ENCODE data around the gene RFX1.
"Not testable (repeated sequence)": the region's sequence is repeated elsewhere in the genome, so short reads cannot be mapped to it uniquely, and the experiment has no call there.

RFX1 gene

DNA sequence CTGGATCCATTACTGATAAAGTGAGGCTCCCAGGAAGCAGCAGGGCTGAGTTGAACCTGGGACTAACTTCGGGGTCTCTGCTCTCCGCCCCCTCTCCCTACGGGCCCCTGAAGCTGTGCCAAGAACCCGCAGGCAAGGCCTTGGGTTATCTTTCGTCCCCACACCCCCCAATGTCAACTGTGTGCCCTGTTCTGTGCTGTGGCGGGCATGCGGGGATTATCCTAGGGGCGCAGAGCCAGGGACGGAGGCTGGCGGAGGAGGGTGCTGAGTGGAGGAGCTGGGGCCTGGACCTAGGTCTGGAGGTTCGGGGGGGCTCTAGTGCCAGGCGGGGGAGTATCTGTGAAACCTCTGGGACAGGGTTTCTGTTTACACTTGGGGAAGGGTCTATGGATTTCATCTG, 26.4 kb downstream of the RFX1 start:
- no peak for DNase-seq

DNA sequence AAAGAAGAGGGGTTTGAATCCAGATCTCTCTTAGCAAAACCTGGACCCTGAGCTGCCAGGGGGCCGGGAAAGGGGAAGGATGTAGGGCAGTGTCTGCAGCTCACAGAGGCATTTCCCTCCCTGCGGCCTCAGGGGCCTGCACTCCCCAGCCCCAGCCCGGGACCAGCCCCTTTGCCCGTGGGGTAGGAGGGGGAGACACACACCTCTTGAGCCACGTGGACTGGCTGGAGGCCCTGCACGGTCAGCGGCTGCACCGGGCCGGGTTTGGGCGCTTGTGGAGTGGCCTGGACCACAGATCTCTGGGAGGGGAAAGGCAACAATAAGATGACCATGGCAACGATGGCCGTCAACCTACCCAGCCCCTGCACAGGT, 26.9 kb downstream of the RFX1 start:
- DNase-seq: no peak

DNA sequence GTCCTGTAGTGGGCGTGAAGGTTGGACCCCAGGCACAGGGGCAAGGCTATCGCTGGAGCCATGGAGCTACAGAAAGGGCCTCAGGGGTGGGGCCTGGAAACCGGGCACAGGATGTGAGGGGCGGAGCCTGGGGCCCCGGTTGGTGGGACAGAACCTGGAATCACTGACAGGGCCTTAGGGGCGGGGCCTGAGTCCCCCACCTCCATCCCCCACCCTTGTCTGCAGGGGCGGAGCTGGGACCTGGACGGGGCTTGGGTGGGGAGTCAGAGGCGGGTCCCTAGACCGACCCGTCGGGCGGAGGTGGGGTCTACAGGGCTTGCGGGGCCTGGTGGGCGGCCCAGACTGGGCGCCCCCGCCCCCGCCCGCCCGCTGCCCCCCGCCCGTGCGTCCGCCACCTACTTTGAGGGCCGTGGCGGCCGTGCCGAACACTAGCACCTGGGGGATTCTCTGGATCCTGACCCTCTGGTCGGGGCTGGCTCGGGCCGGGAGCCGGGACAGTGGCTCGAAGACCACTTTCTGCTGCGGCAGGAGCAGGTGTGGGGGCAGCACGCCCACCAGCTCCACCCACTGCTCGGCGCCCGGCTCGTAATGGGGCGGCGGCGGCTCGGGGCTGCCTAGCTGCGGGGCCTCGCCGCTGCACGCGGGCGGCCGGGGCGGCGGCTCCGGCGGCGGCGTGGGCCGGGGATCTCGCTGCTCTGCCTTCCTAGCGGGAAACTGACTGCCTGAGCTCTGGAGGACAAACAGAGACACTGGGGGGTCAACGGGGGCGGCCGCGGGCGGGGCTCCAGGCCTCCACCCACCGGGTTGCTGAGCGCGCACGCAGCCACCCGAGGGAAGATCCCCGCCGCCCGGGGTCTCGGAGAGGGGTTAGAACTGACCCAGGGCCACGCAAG, 27.5 kb downstream of the RFX1 start:
- peak in 28 of 51 donors; percentile 6 to 55 (median 32) for DNase-seq

DNA sequence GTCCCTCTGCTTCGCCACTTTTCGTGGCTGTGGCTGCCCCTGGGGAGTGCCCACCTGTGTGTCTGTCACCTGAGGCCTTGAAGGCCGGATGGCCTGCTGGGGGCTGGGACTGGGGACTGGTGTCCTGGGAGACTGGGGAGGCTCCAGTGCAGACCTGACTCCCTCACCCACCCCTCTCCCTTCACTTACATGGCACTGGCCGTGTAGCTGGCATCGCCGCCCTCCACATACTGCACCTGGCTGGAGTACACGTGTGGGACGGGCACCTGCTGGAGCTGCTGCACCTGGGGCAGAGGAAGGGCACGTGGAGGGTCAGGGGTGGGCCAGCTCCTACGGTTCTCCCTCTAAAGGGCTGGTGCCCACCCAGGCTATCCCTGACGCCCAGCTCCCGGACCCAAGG, 28.3 kb downstream of the RFX1 start:
- no peak for DNase-seq

DNA sequence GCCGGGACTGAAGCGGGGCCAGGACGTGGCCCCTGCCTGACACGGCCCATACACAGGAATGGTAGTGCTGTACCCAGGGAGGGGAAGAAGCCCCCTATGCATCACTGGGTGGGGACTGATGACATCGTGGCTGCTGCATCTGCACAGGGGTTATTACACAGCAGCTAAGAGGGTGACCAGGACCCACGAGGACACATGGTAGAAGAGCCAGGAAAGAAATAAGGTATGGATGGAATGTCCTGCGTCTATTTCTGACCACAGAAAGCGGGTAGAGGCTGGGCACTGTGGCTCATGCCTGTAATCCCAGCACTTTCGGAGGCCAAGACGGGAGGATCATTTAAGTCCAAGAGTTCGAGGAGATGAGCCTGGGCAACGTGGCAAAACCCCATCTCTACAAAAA, 29.7 kb downstream of the RFX1 start:
- DNase-seq: no peak

DNA sequence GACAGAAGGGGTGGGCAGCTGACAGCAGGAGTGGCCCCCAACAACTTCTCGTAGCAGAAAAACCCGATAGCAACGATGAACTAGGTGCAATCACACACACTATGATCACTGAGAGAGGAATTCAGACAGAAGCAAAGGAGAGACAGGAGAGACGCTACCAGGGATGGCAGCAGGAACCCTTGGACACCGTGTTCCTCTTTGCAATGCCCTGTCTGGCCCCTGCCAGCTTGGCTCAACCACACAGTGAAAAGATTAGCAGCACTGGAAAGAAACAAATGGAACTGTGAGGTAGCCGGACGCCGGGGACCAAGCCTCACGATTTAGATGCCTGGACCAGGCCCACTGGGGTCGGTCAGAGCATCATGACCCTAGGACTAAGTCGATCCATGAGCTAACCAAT, 30.2 kb downstream of the RFX1 start:
- no peak for DNase-seq

DNA sequence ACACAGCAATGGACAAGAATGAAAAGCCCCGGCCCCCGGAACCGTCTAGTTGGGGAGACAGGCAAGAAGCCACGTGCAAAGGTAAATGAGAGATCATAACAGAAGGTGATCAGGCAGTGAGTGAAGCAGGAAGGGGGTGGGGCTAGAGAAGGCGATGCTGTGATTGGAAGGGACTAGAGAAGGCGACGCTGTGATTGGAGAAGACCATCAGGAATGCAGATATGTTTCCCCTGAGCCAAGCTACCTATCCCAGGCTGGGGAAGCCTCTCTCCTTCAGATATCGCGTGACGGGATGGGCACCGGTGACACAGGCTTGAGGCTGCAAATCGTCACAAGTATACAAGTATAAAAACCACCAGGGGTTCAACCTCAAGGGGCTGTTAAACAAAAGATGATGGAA, 32.0 kb downstream of the RFX1 start:
- peak in 2 of 51 donors; percentile 12 to 19 for DNase-seq

DNA sequence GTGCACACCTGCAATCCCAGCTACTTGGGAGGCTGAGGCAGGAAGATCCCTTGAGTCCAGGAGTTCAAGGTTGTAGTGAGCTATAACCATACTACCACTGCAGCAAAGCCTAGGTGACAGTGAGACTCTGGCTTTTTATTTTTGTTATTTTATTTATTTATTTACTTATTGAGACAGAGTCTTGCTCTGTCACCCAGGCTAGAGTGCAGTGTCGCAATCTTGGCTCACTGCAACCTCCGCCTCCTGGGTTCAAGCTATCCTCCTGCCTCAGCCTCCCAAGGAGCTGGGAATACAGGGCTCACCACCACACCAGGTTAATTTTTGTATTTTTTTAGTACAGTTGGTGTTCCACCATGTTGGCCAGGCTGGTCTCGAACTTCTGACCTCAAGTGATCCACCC, 32.6 kb downstream of the RFX1 start:
- DNase-seq: not testable (repeated sequence)

DNA sequence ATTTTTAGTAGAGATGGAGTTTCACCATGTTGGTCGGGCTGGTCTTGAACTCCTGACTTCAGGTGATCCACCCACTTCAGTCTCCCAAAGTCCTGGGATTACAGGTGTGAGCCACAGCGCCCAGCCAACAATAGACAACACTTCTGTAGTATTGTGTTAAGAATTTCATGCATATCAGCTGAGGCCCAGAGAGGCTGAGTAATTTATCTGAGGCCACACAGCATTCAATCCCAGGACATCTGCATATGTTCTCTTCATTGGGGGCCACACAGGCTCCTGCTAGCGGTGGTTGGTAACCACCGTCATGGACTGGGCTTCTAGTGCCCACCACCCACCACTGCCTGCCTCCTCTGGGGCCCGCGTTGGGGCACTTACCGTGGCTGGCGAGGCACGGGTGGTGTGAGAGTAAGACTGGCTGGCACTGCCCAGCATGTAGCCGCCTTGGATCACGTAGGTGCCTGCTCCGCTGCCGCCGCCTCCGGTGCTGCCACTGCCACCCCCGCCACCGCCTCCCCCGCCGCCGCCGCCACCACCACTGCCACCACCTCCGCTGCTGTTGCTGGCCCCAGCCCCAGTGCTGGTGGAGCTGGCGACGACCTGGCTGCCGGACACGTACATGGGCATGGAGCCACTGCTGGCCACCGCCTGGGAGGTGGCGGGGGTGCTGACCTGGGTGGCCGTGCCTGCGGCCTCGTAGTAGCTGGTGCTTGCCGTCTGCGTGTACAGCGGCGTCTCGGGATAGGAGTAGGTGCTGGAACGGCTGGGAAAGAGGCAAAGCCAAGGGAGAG, 33.6 kb downstream of the RFX1 start:
- no peak for DNase-seq

DNA sequence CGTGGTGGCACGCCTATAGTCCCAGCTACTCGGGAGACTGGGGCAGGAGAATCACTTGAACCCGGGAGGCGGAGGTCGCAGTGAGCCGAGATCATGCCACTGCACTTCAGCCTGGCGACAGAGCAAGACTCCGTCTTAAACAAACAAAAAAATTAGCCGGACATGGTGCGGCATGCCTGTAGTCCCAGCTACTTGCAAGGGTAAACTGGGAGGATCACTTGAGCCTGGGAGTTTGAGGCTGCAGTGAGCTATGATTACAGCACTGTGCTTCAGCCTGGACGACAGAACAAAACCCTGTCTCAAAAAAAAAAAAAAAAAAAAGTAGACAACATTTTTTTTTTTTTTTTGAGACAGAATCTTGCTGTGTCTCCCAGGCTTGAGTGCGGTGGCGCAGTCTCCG, 34.3 kb downstream of the RFX1 start:
- DNase-seq: not testable (repeated sequence)

DNA sequence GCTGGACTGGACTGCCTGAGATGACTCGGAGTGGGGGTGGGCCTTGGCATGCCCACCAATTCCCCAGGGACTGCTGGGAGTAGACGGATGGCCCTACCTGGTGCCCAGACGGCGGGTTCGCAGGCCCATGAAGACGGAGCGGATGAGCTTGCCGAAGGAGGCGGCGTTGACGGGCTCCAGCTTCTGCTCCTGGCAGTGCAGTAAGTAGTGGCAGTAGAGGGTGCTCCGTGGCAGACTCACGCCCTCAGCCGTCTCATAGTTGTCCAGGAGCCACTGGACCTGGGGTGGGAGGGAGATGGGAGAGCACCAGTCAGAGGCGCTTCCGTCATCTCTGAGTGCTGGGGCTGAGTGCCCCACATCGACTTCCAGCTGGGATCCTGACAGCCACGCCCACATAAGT, 36.2 kb downstream of the RFX1 start:
- DNase-seq: peak in 1 of 51 donors; percentile 47

DNA sequence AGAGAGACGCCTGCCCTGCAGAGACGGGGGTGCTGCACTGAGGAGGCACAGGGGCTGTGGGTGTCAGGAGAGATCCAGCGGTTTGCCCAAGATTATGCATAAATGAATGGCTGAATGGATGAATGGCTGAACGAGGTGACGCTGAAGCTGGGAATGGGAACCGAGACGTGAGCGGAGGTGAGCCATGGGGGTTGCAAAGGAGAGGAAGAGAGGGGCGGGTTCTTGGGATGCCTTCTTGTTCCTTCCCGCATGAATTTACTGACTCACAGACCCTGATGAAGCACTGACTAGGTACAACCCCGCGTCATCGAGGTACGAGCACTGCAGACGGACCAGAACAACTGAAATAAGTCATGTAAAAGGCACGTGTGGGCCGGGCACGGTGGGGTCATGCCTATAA, 37.1 kb downstream of the RFX1 start:
- DNase-seq: no peak

DNA sequence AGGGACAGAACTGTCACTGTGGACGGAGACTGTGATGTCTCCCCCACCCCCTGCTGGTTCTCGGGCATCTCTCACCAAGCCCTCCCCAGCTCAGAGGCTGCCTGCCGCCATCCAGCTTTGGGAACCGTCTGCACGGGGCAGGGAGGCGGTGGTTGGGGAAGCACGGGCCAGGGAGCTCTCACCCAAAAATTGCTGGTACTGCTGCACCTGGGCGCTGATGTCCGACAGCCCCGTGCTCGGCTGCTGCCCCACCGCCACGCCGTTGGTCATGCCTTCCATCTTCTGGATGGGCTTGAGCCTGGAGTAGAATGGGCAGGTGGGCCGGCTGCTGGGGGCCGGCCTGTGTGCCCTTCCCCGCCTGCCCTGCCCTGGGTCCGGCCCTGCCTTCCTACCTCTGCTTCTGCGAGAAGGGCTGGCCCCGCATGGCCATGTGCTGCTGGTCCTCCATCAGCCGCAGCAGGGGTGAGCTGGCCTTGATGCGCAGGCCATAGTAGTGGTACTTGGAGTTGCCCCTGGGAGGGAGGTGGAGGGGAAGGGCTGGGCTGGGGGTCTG, 37.7 kb downstream of the RFX1 start:
- DNase-seq: no peak

DNA sequence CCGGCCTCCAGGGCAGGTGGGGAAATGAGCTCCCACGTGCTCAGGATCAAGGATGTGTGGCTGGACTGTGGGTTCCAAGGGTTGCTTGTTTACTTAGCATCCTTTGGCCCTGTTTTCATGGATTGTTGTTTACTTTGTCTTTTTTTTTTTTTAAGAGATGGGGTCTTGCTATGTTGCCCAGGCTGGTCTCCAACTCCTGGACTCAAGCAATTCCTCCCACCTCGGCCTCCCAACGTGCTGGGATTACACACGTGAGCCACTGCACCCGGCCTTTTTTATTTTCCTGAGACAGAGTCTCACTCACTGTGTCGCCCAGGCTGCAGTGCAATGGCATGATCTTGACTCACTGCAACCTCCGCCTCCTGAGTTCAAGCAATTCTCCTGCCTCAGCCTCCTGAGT, 38.9 kb downstream of the RFX1 start:
- not testable (repeated sequence) for DNase-seq

DNA sequence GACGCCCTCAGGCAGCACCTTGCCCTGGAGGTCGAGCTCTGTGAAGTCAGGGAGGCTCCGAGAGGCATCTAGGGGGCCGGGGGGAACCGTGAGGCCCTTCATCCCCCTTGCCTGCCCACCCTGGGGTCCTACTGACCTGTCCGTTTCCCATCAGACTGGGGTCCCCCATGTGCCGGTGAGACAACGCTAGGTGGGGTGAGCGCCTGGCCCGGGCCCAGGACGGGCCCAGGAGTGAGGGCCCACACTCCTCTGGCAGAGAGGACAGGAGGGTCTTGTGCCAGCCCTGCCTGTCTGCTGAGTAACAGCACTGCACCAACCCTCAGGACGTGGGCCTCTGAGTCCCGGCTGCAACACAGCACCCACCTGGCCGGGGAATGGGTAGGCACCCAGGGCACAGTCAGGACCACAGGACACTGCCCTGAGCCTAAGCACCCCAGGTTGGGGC, 39.4 kb downstream of the RFX1 start:
- DNase-seq: no peak

DNA sequence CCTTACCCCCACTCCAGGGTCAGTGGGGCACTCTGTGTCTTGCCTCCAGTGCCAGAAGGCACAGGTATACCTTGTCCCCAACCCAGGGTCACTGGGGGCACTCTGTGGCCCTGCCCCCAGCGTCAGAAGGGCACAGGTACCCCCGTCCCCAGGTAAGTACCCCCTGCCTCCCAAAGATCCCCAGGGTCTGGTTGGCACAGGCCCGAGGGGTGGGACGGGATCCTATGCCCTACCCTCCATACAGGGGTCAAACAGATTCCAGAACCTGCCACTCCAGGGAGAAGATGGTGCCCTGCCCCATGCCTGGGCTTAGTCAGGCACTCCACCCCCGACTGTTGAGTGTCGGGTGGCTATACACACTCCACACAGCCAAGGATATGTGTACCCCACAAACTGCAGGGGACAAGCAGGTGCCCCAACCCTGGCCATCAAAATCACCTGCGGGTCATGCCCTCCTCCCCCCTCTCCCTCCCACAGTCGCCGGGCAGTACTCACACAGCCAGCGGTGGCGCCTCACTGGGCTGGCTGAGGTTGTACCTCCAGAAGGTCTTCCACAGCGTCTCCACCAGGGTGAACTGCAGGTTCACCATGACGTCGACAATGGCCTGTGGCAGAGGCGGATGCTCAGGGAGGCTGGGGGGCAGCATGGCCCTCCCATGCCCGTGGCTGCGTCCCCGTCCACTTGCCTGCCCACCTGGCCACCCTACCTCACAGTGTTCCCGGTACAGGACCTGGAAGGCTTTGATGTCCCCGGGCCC, 40.0 kb downstream of the RFX1 start:
- no peak for DNase-seq

DNA sequence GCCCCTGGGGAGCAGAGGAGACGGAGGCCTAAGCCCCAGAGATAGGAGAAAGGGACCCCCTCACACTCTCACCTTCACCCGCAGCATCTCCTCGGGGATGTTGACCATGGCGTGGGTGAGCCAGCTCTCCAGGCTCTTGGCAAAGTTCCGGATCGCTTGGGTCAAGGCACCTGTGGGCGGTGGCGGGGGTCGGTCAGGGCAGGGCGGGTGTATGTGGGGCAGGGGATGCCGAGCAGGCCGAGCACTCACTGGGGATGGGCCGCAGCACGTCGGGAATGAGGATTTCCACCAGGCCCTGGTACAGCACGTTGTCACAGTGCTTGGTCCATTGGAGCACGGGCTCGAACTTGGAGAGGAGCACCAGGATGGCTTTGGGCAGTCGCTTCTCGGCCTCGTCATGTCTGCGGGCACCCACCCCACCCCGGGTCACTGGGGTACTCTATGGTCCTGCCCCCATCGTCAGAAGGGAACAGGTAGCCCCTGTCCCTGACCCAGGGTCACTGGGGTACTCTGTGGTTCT, 40.7 kb downstream of the RFX1 start:
- DNase-seq: no peak

DNA sequence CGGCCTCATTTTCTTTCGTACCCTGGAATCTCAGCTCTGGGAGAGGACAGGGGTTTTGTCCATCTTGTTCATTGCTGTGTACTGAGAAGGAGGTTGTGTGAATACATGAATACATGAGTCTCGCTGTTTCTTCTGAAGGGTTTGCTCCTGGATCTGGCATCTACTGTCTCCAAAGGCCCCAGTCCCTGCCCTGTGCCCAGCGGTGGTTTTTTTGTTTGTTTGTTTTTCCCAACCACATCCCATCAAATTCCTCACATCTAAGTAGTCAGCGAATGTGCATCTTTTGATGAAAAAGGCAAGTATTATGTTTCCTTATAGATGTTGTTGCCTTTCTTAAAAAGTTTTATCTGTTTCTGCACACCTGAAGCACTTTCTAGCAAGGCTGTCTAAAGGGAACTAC, 41.3 kb downstream of the RFX1 start:
- DNase-seq: no peak

DNA sequence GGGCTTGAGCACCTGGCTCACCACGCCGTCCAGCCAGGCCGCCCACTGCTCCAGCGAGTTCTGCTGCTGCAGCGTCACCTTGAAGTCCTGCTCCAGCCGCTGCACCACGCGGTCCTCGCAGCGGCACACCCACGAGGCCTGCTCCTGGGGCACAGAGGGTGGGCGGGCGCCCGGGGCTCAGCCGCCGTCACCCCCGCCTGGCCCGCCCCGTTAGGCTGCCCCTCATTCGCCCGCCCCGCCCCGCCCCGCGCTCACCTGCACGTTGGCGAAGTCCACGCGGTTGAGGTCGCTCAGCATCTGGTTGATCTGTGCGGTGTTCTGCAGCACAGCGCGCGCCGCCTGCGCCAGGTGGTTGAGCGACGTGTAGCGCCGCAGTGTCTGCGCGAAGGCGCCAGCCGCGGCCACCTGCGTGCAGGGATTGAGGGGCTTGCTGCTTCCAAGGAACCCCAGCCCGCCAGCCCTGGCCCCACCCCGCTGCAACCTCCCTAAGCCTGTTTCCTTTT, 42.5 kb downstream of the RFX1 start:
- no peak for DNase-seq

DNA sequence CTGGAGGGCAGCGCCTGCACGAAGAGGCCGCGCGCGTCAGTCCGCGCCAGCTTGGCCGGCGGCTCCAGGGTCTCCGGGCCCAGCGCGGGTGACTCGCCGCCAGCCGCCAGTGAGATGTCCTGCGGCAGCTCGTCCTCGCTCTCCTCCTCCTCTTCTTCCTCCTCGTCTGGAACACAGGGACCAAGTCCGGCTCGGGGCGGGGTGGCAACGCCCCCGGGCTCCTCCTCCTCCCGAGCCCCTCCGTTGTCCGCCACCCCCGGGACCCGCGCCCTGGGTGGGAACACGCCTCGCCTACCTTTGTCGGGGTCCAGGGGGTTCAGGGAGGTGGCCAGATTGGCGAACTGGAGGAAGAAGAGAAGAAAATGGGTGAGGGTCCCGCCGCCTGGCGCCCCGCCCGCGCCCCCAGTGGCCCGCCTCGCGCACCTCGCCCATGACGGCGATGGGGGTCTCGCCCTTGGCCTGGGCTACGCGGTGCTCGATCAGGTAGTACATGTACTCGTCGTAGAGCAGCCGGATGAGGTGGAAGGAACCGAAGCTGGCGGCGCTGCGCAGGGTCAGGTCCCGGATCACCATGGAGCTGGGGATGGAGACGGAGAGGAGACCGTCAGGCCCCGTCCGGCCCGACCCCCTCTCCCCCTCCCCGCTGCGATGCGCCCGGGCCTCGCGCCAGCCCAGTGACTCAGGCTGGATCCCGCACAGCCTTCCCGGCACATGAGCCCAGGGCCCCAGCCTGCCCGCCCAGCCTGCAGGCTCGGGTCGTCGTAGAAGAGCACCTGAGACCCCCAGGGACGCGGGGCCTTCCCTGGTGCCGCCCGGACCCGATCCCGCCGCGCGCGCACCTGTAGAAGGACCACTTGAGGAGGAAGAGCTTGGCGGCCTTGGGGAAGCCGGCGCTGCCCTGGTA, 43.2 kb downstream of the RFX1 start:
- DNase-seq: peak in 1 of 51 donors; percentile 10
